ENCODE measurements around the gene FAM221A.
"Not testable (repeated sequence)": the region's sequence is repeated elsewhere in the genome, so short reads cannot be mapped to it uniquely, and the experiment has no call there.

The FAM221A gene

GRCh38 chr7:23679898-23680413 is at the start of gene FAM221A:
Gene FAM221A (plus strand): TSS chr7:23680199. CDS start chr7:23680219, 20 bp downstream.
- peak; percentile 79 for DNase-seq (ENCODE audit: low read depth)

GRCh38 chr7:23633417-23633816 is 46.6 kb upstream of the FAM221A start:
- DNase-seq (ENCODE audit: low read depth), result no peak

GRCh38 chr7:23645822-23646221 is 34.2 kb upstream of the FAM221A start:
- no peak for DNase-seq (ENCODE audit: low read depth)

GRCh38 chr7:23653942-23654341 is 26.1 kb upstream of the FAM221A start:
- no peak for DNase-seq (ENCODE audit: low read depth)

- DNase-seq (ENCODE audit: low read depth), result no peak
Observed at GRCh38 chr7:23654508-23654907, 25.5 kb upstream of the FAM221A start.

GRCh38 chr7:23655433-23655832 is 24.6 kb upstream of the FAM221A start:
- no peak for DNase-seq (ENCODE audit: low read depth)

GRCh38 chr7:23658831-23659427 is 21.1 kb upstream of the FAM221A start:
- DNase-seq (ENCODE audit: low read depth), result no peak

- DNase-seq (ENCODE audit: low read depth), result no peak
Observed at GRCh38 chr7:23661385-23661784, 18.6 kb upstream of the FAM221A start.

- DNase-seq (ENCODE audit: low read depth), result no peak
Observed at GRCh38 chr7:23662124-23662983, 17.6 kb upstream of the FAM221A start.

GRCh38 chr7:23662984-23663313 is 17.1 kb upstream of the FAM221A start:
- DNase-seq (ENCODE audit: low read depth), result no peak

- no peak for DNase-seq (ENCODE audit: low read depth)
Observed at GRCh38 chr7:23664122-23664521, 15.9 kb upstream of the FAM221A start.

GRCh38 chr7:23672033-23672432 is 8.0 kb upstream of the FAM221A start:
- DNase-seq (ENCODE audit: low read depth), result no peak

- DNase-seq (ENCODE audit: low read depth), result peak; percentile 16
Observed at GRCh38 chr7:23680414-23681405, 711 bp downstream of the FAM221A start.

GRCh38 chr7:23684041-23684440 is 4.0 kb downstream of the FAM221A start:
- DNase-seq (ENCODE audit: low read depth), result not testable (repeated sequence)

- no peak for DNase-seq (ENCODE audit: low read depth)
Observed at GRCh38 chr7:23685731-23686130, 5.7 kb downstream of the FAM221A start.

- no peak for DNase-seq (ENCODE audit: low read depth)
Observed at GRCh38 chr7:23687011-23687410, 7.0 kb downstream of the FAM221A start.

- no peak for DNase-seq (ENCODE audit: low read depth)
Observed at GRCh38 chr7:23689165-23689564, 9.2 kb downstream of the FAM221A start.

GRCh38 chr7:23691320-23691719 is 11.3 kb downstream of the FAM221A start:
- DNase-seq (ENCODE audit: low read depth), result no peak

- no peak for DNase-seq (ENCODE audit: low read depth)
Observed at GRCh38 chr7:23693224-23693623, 13.2 kb downstream of the FAM221A start.

- peak; percentile 16 for DNase-seq (ENCODE audit: low read depth)
Observed at GRCh38 chr7:23696916-23697441, 17.0 kb downstream of the FAM221A start.

GRCh38 chr7:23698822-23699221 is 18.8 kb downstream of the FAM221A start:
- no peak for DNase-seq (ENCODE audit: low read depth)

- DNase-seq (ENCODE audit: low read depth), result no peak
Observed at GRCh38 chr7:23700046-23700445, 20.0 kb downstream of the FAM221A start.

Data from activated T-cell treated with anti-CD3 and anti-CD28 coated beads for 24 hours (primary cell).